ENCODE results near the gene ALOXE3. TPM values are rescaled to one million over a fixed set of nuclear protein-coding genes. Genes with fewer than 3 reads are reported as not detected.

ALOXE3 gene
- total RNA-seq, 1 donor from 2014 or later = not detected

DNA sequence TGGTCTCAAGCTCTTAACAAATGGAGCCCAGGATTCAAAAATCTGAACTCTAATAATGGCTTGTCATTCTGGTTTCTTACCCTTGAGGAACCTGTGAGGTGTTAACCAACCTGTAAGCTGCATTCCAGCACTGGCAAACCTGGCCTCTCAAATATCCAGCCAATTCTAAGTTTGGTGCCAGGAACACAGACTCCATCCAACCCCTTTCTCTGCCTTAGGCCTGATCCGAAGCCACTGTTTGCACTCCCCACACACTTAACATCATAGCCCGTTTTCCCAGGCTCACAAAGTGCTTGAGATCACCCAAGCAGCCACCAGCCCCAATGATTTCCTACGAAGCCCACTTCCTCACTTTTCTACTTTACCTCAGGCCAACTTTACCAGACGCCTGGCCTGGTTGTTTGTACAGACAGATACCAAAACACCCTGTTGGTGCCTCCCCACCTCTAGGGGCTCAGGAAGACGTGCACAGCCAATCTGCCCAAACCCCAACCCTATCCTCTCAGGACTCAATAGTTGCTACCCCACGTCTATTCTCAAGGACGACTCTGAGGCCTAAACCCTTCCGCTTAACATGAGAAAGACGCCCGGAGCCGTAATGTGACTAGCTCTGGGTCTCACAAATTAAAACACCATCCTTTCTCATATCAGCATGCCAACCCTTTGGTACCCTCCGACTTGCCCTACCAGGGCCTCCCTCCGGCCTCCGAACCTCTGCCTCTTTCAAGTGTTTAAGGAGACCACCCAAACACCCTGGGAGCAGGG lies 37.1 kb upstream of the ALOXE3 start:
- H3K4me1 ChIP-seq = peaks cover 40% of the 10 kb centered on the region

DNA sequence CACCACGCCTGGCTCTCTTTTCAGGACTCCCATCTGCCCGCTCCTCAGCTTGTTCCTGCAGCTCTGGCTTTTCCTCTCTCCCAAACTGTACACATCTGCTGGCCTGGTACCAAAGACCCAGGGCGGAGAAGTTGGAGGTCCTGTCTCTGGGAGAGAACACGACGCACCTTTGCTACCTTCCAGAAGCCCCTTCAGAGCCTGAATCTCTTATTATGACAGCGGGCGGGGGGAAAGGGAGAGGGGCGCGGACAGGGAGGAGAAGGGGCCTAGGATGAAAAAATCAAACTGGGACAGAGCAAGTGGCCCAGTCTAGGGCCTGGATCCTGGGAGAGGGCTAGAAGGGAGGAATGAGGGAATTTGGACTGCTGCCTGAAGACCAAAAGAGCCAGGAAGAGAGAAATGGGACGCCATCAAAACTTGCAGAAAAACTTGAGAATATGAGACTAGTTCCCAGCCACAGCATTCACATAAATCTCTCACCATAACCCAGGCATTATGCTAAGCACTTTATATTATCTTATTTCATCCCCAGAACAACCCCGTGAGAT lies 36.4 kb upstream of the ALOXE3 start:
- Histone ChIP-seq H3K9me3 (no peaks in the 10 kb centered on the region), H3K4me1 (peaks cover 44% of the 10 kb centered on the region), H3K27me3 (no peaks in the 10 kb centered on the region), H3K27ac (peak overlapping the region; percentile 100), H3K36me3 (peaks cover 32% of the 10 kb centered on the region), H3K4me3 (peak overlapping the region; percentile 82)
- TF ChIP-seq, protein P1, sequence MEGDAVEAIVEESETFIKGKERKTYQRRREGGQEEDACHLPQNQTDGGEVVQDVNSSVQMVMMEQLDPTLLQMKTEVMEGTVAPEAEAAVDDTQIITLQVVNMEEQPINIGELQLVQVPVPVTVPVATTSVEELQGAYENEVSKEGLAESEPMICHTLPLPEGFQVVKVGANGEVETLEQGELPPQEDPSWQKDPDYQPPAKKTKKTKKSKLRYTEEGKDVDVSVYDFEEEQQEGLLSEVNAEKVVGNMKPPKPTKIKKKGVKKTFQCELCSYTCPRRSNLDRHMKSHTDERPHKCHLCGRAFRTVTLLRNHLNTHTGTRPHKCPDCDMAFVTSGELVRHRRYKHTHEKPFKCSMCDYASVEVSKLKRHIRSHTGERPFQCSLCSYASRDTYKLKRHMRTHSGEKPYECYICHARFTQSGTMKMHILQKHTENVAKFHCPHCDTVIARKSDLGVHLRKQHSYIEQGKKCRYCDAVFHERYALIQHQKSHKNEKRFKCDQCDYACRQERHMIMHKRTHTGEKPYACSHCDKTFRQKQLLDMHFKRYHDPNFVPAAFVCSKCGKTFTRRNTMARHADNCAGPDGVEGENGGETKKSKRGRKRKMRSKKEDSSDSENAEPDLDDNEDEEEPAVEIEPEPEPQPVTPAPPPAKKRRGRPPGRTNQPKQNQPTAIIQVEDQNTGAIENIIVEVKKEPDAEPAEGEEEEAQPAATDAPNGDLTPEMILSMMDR (IDR thresholded peaks at IDR 0.05) = no peak
- no peak for ATAC-seq
- no peak for DNase-seq
- intact Hi-C loops (cut with DNase I) = no loop called here

More for the DNA sequence above, 37.1 kb upstream of the ALOXE3 start:
- Histone ChIP-seq H3K4me3 (peak overlapping the region; percentile 82), H3K27me3 (no peaks in the 10 kb centered on the region), H3K36me3 (peaks cover 30% of the 10 kb centered on the region), H3K9me3 (no peaks in the 10 kb centered on the region), H3K27ac (peak overlapping the region; percentile 100)
- intact Hi-C loops (cut with DNase I) = no loop called here
- ATAC-seq (no peak), DNase-seq (no peak)
- TF ChIP-seq, protein P1 (IDR thresholded peaks at IDR 0.05) = no peak

DNA sequence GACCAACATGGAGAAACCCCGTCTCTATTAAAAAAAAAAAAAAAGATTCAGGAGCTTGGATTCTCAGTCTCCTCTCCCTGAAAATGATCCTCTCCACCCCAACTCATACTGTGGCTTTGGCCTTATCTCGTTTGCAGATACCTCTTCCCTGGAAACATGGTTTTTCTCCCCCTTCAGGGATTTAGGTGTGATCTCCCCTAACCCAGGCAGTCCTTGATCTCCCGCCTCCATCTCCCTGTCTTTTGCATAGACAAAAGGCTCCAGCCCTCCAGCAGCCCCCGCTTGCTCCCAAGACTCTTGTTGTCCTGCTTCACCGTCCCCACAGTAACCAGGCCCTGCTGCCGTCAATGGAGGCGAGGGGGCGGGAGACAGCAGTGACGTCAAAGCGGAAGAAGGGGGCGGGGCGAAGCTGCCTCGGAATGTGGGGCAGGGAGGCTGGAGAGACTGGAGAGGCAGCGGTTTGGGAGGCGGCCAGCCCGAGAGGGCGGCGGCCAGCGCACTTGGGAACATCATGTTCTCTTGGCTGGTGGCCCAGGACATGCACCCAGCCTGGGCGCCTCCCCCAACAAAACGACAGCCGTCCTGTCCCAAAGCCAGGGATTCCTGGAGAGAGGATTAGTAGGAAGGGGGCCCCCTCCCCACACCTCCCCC lies 35.8 kb upstream of the ALOXE3 start:
- Histone ChIP-seq H3K4me3 (peak overlapping the region; percentile 82), H3K9me3 (no peaks in the 10 kb centered on the region), H3K27me3 (no peaks in the 10 kb centered on the region), H3K36me3 (peaks cover 33% of the 10 kb centered on the region), H3K27ac (peak overlapping the region; percentile 100), H3K4me1 (peaks cover 44% of the 10 kb centered on the region)
- TF ChIP-seq, protein P1 (IDR thresholded peaks at IDR 0.05) = no peak
- intact Hi-C loops (cut with DNase I) = no loop called here
- DNase-seq (peak; percentile 100), ATAC-seq (peak; percentile 57)

DNA sequence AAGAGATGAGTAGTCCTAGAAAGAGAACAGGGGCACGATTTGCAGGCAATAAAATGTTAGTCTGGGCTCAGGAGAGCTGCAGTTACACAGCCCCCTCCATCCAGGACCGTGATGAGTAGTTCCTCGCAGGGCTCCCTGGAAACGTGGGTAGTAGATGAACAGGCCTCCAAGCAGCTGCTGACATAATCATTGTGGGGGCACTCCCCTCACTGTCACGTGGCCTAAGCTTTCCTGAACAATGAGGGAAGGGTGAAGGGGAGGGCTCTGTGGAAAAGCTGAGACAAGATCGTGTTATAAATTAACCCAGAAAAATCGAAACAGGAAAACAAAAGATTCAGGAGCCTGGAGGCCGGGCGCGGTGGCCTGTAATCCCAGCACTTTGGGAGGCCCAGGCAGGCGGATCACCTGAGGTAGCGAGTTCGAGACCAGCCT lies 35.2 kb upstream of the ALOXE3 start:
- H3K9me3 ChIP-seq = no peaks in the 10 kb centered on the region
- ATAC-seq (peak; percentile 6), DNase-seq (peak; percentile 82)
- no peaks in the 10 kb centered on the region for H3K27me3 ChIP-seq
- peaks cover 45% of the 10 kb centered on the region for H3K4me1 ChIP-seq
- H3K27ac ChIP-seq = peak overlapping the region; percentile 100
- intact Hi-C loops (cut with DNase I) = no loop called here
- peaks cover 38% of the 10 kb centered on the region for H3K36me3 ChIP-seq
- peak overlapping the region; percentile 82 for H3K4me3 ChIP-seq
- TF ChIP-seq, protein P1 (IDR thresholded peaks at IDR 0.05) = no peak

DNA sequence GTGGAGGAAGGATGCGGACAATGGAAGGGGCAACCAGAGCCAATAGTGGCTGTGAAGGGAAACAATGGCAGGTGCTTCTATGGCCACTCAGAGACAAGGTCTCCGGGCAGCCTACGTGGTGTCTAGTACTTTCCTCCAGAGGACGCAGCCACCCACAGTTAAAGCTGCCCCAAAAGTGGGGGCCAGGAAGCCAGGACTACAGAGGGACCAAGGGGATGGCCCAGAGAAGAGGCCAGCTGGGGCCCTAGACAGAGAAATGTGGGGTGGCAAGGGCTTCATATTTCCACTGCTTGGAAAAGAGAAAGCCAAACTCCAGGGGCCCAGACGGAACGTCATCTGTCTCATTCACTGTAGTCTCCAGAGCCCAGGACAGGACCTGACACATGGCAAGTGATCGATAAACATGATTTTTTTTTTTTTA lies 34.7 kb upstream of the ALOXE3 start:
- H3K36me3 ChIP-seq = peaks cover 38% of the 10 kb centered on the region
- H3K4me3 ChIP-seq = peak overlapping the region; percentile 85
- H3K9me3 ChIP-seq = no peaks in the 10 kb centered on the region
- no peaks in the 10 kb centered on the region for H3K27me3 ChIP-seq
- peaks cover 43% of the 10 kb centered on the region for H3K4me1 ChIP-seq
- DNase-seq (no peak), ATAC-seq (no peak)
- intact Hi-C loops (cut with DNase I) = no loop called here
- peak overlapping the region; percentile 100 for H3K27ac ChIP-seq
- TF ChIP-seq, protein P1 (IDR thresholded peaks at IDR 0.05) = no peak
